Fibroblast of the aortic adventitia (primary cell): ENCODE results near the gene TPGS1. TPM values are rescaled to one million over a fixed set of nuclear protein-coding genes. Genes with fewer than 3 reads are reported as not detected.
"Not testable (repeated sequence)": the region's sequence is repeated elsewhere in the genome, so short reads cannot be mapped to it uniquely, and the experiment has no call there.

Experiments
- DNase-seq: peaks from one replicate; pipeline ENCODE4 v3.0.0-alpha.2; 2010; ENCODE audit warnings: low read depth
- H3K4me3 ChIP-seq: 2 replicates; pipeline ENCODE4 v1.5.1; 2011; ENCODE audit warnings: low read depth, mild to moderate bottlenecking, control low read depth, low read length, moderate library complexity
- CTCF ChIP-seq: IDR thresholded peaks from 2 replicates; pipeline ENCODE4 v1.5.1; 2011; ENCODE audit warnings: mild to moderate bottlenecking, low read length, control low read depth, inconsistent platforms; ENCODE audit not compliant: insufficient read depth
- total RNA-seq: library from RNA; depleted of rRNA; stranded (reverse); fragments of >200 nt; gene quantifications from 2 replicates; pipeline ENCODE4 v1.2.3, GENCODE V29; 2012; ENCODE audit warnings: low replicate concordance

Gene TPGS1
- total RNA-seq, 1 donor, result 25.2 TPM

- H3K4me3 ChIP-seq, result no peak overlapping the region
- TF ChIP-seq CTCF, result no peak
- DNase-seq, result no peak
Observed at GRCh38 chr19:478976-479375, 28.3 kb upstream of the TPGS1 start.

- peak; percentile 53 for TF ChIP-seq CTCF
- peak; percentile 43 for DNase-seq
- H3K4me3 ChIP-seq, result peak overlapping the region; percentile 31
Observed at GRCh38 chr19:480016-480855, 27.1 kb upstream of the TPGS1 start.

GRCh38 chr19:481100-481499 lies 26.2 kb upstream of the TPGS1 start:
- DNase-seq, H3K4me3 ChIP-seq: not testable (repeated sequence)

- TF ChIP-seq CTCF, result no peak
- no peak overlapping the region for H3K4me3 ChIP-seq
- no peak for DNase-seq
Observed at GRCh38 chr19:482186-483041, 24.9 kb upstream of the TPGS1 start.

- TF ChIP-seq CTCF, result no peak
- no peak for DNase-seq
- H3K4me3 ChIP-seq, result no peak overlapping the region
Observed at GRCh38 chr19:483332-484072, 23.8 kb upstream of the TPGS1 start.

- DNase-seq, result no peak
- no peak overlapping the region for H3K4me3 ChIP-seq
- TF ChIP-seq CTCF, result no peak
Observed at GRCh38 chr19:484494-484893, 22.8 kb upstream of the TPGS1 start.
